ENCODE results near the gene ASTN2. TPM values are rescaled to one million over a fixed set of nuclear protein-coding genes. Genes with fewer than 3 reads are reported as not detected.

Gene ASTN2
- polyA plus RNA-seq, 1 donor from 2014 or later = 6.8 TPM

DNA sequence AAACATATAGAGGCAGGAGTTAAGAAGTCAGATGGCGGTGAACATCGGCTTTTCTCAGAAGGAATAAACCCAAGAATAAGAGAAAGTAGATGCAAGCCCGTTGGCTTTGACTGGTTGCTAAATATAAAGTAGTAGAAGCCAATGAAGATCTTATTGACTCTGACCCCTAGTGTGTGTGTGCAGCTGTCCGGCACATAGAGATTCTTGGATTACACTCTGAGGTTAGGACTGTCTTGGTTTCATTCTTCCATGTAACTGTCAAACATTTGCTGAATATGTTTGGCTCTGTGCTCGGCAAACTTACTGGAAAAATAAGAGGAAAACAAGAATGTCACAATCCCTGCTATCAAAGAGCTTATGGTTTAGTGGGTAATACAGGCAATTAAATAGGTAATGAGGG is 54.9 kb downstream of the ASTN2 start:
- Histone ChIP-seq H3K36me3 (ENCODE audit: insufficient read depth, low read length) (no peaks in the 10 kb centered on the region), H3K27ac (ENCODE audit: low read length) (no peak overlapping the region), H3K9me3 (ENCODE audit: low read length) (no peaks in the 10 kb centered on the region), H3K27me3 (ENCODE audit: insufficient read depth, low read depth, low read length) (no peaks in the 10 kb centered on the region), H3K9ac (ENCODE audit: low read length) (no peak overlapping the region), H3K4me2 (ENCODE audit: low read length) (no peak overlapping the region), H3K4me3 (ENCODE audit: low read length) (no peak overlapping the region), H3K9me2 (ENCODE audit: insufficient read depth, low read length) (no peaks in the 10 kb centered on the region), H2AFZ (ENCODE audit: low read depth, low read length) (no peak overlapping the region), H4K20me1 (ENCODE audit: insufficient read depth) (no peaks in the 10 kb centered on the region), H3F3A (ENCODE audit: insufficient read depth, low read length, poor library complexity, severe bottlenecking) (no peaks in the 10 kb centered on the region), H3K79me2 (replicated peaks; ENCODE audit: insufficient read depth, low read length) (no peaks in the 10 kb centered on the region)
- TF ChIP-seq MXI1 (conservative IDR thresholded peaks at IDR 0.05; ENCODE audit: poor library complexity, severe bottlenecking) (no peak), EP300 (conservative IDR thresholded peaks at IDR 0.05; ENCODE audit: poor library complexity, severe bottlenecking) (no peak), EZH2 (IDR thresholded peaks at IDR 0.05; ENCODE audit: borderline replicate concordance, insufficient read depth, low read length, poor library complexity, severe bottlenecking) (no peak), RAD21 (conservative IDR thresholded peaks at IDR 0.05) (no peak), TAF1 (IDR thresholded peaks at IDR 0.05; ENCODE audit: low read depth) (no peak)
- TF ChIP-seq, protein P1, sequence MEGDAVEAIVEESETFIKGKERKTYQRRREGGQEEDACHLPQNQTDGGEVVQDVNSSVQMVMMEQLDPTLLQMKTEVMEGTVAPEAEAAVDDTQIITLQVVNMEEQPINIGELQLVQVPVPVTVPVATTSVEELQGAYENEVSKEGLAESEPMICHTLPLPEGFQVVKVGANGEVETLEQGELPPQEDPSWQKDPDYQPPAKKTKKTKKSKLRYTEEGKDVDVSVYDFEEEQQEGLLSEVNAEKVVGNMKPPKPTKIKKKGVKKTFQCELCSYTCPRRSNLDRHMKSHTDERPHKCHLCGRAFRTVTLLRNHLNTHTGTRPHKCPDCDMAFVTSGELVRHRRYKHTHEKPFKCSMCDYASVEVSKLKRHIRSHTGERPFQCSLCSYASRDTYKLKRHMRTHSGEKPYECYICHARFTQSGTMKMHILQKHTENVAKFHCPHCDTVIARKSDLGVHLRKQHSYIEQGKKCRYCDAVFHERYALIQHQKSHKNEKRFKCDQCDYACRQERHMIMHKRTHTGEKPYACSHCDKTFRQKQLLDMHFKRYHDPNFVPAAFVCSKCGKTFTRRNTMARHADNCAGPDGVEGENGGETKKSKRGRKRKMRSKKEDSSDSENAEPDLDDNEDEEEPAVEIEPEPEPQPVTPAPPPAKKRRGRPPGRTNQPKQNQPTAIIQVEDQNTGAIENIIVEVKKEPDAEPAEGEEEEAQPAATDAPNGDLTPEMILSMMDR (IDR thresholded peaks at IDR 0.05; ENCODE audit: poor library complexity, severe bottlenecking) = no peak
- TF ChIP-seq, protein P2, sequence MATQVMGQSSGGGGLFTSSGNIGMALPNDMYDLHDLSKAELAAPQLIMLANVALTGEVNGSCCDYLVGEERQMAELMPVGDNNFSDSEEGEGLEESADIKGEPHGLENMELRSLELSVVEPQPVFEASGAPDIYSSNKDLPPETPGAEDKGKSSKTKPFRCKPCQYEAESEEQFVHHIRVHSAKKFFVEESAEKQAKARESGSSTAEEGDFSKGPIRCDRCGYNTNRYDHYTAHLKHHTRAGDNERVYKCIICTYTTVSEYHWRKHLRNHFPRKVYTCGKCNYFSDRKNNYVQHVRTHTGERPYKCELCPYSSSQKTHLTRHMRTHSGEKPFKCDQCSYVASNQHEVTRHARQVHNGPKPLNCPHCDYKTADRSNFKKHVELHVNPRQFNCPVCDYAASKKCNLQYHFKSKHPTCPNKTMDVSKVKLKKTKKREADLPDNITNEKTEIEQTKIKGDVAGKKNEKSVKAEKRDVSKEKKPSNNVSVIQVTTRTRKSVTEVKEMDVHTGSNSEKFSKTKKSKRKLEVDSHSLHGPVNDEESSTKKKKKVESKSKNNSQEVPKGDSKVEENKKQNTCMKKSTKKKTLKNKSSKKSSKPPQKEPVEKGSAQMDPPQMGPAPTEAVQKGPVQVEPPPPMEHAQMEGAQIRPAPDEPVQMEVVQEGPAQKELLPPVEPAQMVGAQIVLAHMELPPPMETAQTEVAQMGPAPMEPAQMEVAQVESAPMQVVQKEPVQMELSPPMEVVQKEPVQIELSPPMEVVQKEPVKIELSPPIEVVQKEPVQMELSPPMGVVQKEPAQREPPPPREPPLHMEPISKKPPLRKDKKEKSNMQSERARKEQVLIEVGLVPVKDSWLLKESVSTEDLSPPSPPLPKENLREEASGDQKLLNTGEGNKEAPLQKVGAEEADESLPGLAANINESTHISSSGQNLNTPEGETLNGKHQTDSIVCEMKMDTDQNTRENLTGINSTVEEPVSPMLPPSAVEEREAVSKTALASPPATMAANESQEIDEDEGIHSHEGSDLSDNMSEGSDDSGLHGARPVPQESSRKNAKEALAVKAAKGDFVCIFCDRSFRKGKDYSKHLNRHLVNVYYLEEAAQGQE (IDR thresholded peaks at IDR 0.05; ENCODE audit: borderline replicate concordance) = no peak

DNA sequence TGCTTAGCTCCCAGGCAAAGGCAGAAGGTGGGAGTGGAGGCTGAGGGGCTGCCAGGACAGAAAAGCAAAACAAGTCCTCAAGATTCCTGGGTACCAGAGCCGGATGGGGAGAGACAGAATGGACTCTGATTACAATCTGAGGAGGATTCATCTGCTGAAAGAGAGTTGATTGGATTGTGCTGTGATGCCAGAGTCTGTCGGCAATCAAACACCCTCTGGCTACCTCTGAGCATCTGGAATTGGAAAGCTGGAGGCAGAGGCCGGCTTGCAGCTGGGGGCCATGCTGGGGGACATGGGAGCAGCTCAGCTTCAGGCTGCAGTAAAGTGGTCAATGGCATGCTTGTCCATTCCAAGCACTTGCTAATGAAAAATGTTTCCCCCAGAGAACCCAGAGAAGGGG is 59.3 kb downstream of the ASTN2 start:
- no peaks in the 10 kb centered on the region for H3K36me3 ChIP-seq (ENCODE audit: insufficient read depth, low read length)
- no peaks in the 10 kb centered on the region for H3K9me2 ChIP-seq (ENCODE audit: insufficient read depth, low read length)
- H4K20me1 ChIP-seq (ENCODE audit: insufficient read depth) = no peaks in the 10 kb centered on the region
- no peak overlapping the region for H3K4me2 ChIP-seq (ENCODE audit: low read length)
- H3K27ac ChIP-seq (ENCODE audit: low read length) = no peak overlapping the region
- no peaks in the 10 kb centered on the region for H3K9me3 ChIP-seq (ENCODE audit: low read length)
- TF ChIP-seq RAD21 (conservative IDR thresholded peaks at IDR 0.05) (no peak), EP300 (conservative IDR thresholded peaks at IDR 0.05; ENCODE audit: poor library complexity, severe bottlenecking) (no peak), MXI1 (conservative IDR thresholded peaks at IDR 0.05; ENCODE audit: poor library complexity, severe bottlenecking) (no peak), EZH2 (IDR thresholded peaks at IDR 0.05; ENCODE audit: borderline replicate concordance, insufficient read depth, low read length, poor library complexity, severe bottlenecking) (no peak), SMC3 (conservative IDR thresholded peaks at IDR 0.05; ENCODE audit: poor library complexity) (no peak), POLR2AphosphoS5 (IDR thresholded peaks at IDR 0.05) (no peak)
- TF ChIP-seq, protein P1 (IDR thresholded peaks at IDR 0.05; ENCODE audit: poor library complexity, severe bottlenecking) = no peak
- no peak overlapping the region for H3K4me3 ChIP-seq (ENCODE audit: low read length)
- no peak overlapping the region for H3K9ac ChIP-seq (ENCODE audit: low read length)
- no peaks in the 10 kb centered on the region for H3K79me2 ChIP-seq (replicated peaks; ENCODE audit: insufficient read depth, low read length)
- H3F3A ChIP-seq (ENCODE audit: insufficient read depth, low read length, poor library complexity, severe bottlenecking) = no peaks in the 10 kb centered on the region
- no peaks in the 10 kb centered on the region for H3K27me3 ChIP-seq (ENCODE audit: insufficient read depth, low read depth, low read length)
- H2AFZ ChIP-seq (ENCODE audit: low read depth, low read length) = no peak overlapping the region
